HCT116 (cell line): ENCODE results near the gene NCF4. TPM values are rescaled to one million over a fixed set of nuclear protein-coding genes. Genes with fewer than 3 reads are reported as not detected.

ENCODE experiments used
- ATAC-seq: fragments of 200-7000 bp; cut with Tn5 transposase; 2 replicates; pipeline ENCODE4 v1.9.1; 2020; ENCODE audit warnings: mild to moderate bottlenecking, moderate library complexity
- BruUV-seq: library from RNA; stranded (reverse); fragments of 400-500 nt; replicated peaks from 2 replicates; lab custom pipeline; 2021; lab: Mats Ljungman, UMichigan
- CTCF ChIA-PET: fragments of 300-600 bp; sonication (Branson Sonifier 250); formaldehyde crosslinking; loops from one replicate; lab custom pipeline; 2021; ENCODE audit warnings: antibody characterized with exemption; lab: Charles Lee
- POLR2A ChIA-PET: fragments of 300-600, 350-600 bp; sonication (Branson Sonifier 250); formaldehyde crosslinking; loops from one replicate; lab custom pipeline; 2021; ENCODE audit warnings: antibody characterized with exemption; lab: Charles Lee
- RAD21 ChIA-PET, 2 experiments: fragments of 300-600 bp; sonication (Branson Sonifier 250); formaldehyde crosslinking; loops; one replicate each; lab custom pipeline; 2023; ENCODE audit warnings: low total read pairs in 2 of 2; ENCODE audit not compliant: uncharacterized antibody in 2 of 2, unreplicated experiment in 2 of 2, low non-redundant PET in 1 of 2; lab: Charles Lee
- DNase-seq: peaks from one replicate; pipeline ENCODE4 v3.0.0-alpha.2; 2010; ENCODE audit warnings: low read depth, low spot score
- H2AFZ ChIP-seq: fragments of 200-600 bp; shearing (Covaris generic), sonication (generic); 2 replicates; pipeline ENCODE4 v1.6.1; 2017; ENCODE audit warnings: low read depth, mixed run types, mixed read lengths, antibody characterized with exemption, low read length; ENCODE audit not compliant: poor library complexity, severe bottlenecking
- H3K27ac ChIP-seq: 2 replicates; pipeline ENCODE4 v1.5.1; 2012; ENCODE audit warnings: low read depth, low read length
- H3K27me3 ChIP-seq: fragments of 200-600 bp; sonication (generic); 2 replicates; pipeline ENCODE4 v1.6.1; 2016; ENCODE audit warnings: mixed run types, low read length, mixed read lengths; ENCODE audit not compliant: insufficient read depth
- H3K36me3 ChIP-seq, 2 experiments: fragments of 200-500 bp in 1 of 2; fragments of 200-600 bp in 1 of 2; sonication (Bioruptor generic) in 1 of 2; sonication (generic) in 1 of 2; 2 replicates each; pipeline versions ENCODE4 v1.5.1 to v1.6.1; 2014 to 2016; ENCODE audit warnings: low read length in 2 of 2, inconsistent platforms in 1 of 2, mixed read lengths in 1 of 2, mixed run types in 1 of 2; ENCODE audit not compliant: insufficient read depth in 2 of 2, control insufficient read depth in 1 of 2
- H3K4me1 ChIP-seq, 2 experiments: fragments of 200-600 bp in 1 of 2; sonication (generic) in 1 of 2; 2 replicates each; pipeline versions ENCODE4 v1.5.1 to v1.6.1; 2012 to 2017; ENCODE audit warnings: low read length in 2 of 2, inconsistent platforms in 1 of 2, mild to moderate bottlenecking in 1 of 2, mixed read lengths in 1 of 2, mixed run types in 1 of 2, moderate library complexity in 1 of 2; ENCODE audit not compliant: insufficient read depth in 2 of 2, control insufficient read depth in 1 of 2
- H3K4me2 ChIP-seq: fragments of 200-600 bp; sonication (generic); 2 replicates; pipeline ENCODE4 v1.6.1; 2017; ENCODE audit warnings: mixed run types, low read length, mixed read lengths
- H3K4me3 ChIP-seq, 2 experiments: fragments of 200-600 bp in 1 of 2; sonication (generic) in 1 of 2; replicated peaks in 1 of 2; 2 replicates each; pipeline ENCODE4 v1.5.1; 2011 to 2016; ENCODE audit warnings: low read length in 2 of 2, control low read depth in 1 of 2, low read depth in 1 of 2, mild to moderate bottlenecking in 1 of 2, mixed read lengths in 1 of 2, mixed run types in 1 of 2
- H3K79me2 ChIP-seq: fragments of 200-600 bp; sonication (generic); 2 replicates; pipeline ENCODE4 v1.6.1; 2017; ENCODE audit warnings: mild to moderate bottlenecking, mixed run types, low read length, moderate library complexity, mixed read lengths; ENCODE audit not compliant: insufficient read depth
- H3K9ac ChIP-seq: fragments of 200-600 bp; sonication (generic); 2 replicates; pipeline ENCODE4 v1.6.1; 2016; ENCODE audit warnings: low read length, mixed read lengths
- H3K9me2 ChIP-seq: fragments of 200-600 bp; sonication (generic), shearing (Covaris generic); 2 replicates; pipeline ENCODE4 v1.6.1; 2017; ENCODE audit warnings: mixed run types, mild to moderate bottlenecking, moderate library complexity; ENCODE audit not compliant: insufficient read depth
- H3K9me3 ChIP-seq, 2 experiments: fragments of 200-500 bp in 1 of 2; fragments of 200-600 bp in 1 of 2; sonication (Bioruptor generic) in 1 of 2; sonication (generic) in 1 of 2; 2 replicates each; pipeline ENCODE4 v1.6.1; 2014 to 2017; ENCODE audit warnings: low read length in 2 of 2, mixed read lengths in 2 of 2, inconsistent platforms in 1 of 2, low read depth in 1 of 2, mild to moderate bottlenecking in 1 of 2, mixed run types in 1 of 2, moderate library complexity in 1 of 2; ENCODE audit not compliant: control insufficient read depth in 1 of 2, insufficient read depth in 1 of 2
- H4K20me1 ChIP-seq: fragments of 200-600 bp; sonication (generic), shearing (Covaris generic); 2 replicates; pipeline ENCODE4 v1.6.1; 2017; ENCODE audit warnings: mixed run types, mild to moderate bottlenecking, moderate library complexity; ENCODE audit not compliant: insufficient read depth
- EZH2phosphoT487 ChIP-seq: fragments of 200-600 bp; IDR thresholded peaks from 2 replicates; pipeline ENCODE4 v1.6.1; 2018; ENCODE audit warnings: antibody characterized with exemption, borderline replicate concordance
- FOSL1 ChIP-seq: IDR thresholded peaks from 2 replicates; pipeline ENCODE4 v1.6.1; 2012; ENCODE audit warnings: low read depth
- REST ChIP-seq: IDR thresholded peaks from 2 replicates; pipeline ENCODE4 v1.6.1; 2012; ENCODE audit warnings: low read depth
- SIN3A ChIP-seq: IDR thresholded peaks from 2 replicates; pipeline ENCODE4 v1.6.1; 2012; ENCODE audit warnings: low read depth
- SP1 ChIP-seq: IDR thresholded peaks from 2 replicates; pipeline ENCODE4 v1.6.1; 2012; ENCODE audit warnings: low read depth
- TCF7L2 ChIP-seq: IDR thresholded peaks from 2 replicates; pipeline ENCODE4 v1.7.0; 2011; ENCODE audit warnings: borderline replicate concordance, inconsistent platforms; ENCODE audit not compliant: insufficient read depth, insufficient read length; ENCODE audit errors: extremely low read depth
- ZBTB33 ChIP-seq: IDR thresholded peaks from 2 replicates; pipeline ENCODE4 v1.6.1; 2011; ENCODE audit warnings: mild to moderate bottlenecking, low read length, moderate library complexity; ENCODE audit not compliant: insufficient replicate concordance; ENCODE audit errors: extremely low read depth
- intact Hi-C: fragments of 100-400 bp; cut with micrococcal nuclease; formaldehyde crosslinking; loops from 2 replicates; pipeline ENCODE4 v1.10.0; 2022
- total RNA-seq: library from RNA; stranded (reverse); gene quantifications from one replicate; pipeline ENCODE4 v1.2.1, GENCODE V29; 2021; ENCODE audit not compliant: unreplicated experiment
- TF ChIP-seq, protein P1 (sequence below): IDR thresholded peaks from 2 replicates; pipeline ENCODE4 v1.6.1; 2012

Gene NCF4
- total RNA-seq, 1 experiment from 2014 or later = 0.37 TPM

DNA sequence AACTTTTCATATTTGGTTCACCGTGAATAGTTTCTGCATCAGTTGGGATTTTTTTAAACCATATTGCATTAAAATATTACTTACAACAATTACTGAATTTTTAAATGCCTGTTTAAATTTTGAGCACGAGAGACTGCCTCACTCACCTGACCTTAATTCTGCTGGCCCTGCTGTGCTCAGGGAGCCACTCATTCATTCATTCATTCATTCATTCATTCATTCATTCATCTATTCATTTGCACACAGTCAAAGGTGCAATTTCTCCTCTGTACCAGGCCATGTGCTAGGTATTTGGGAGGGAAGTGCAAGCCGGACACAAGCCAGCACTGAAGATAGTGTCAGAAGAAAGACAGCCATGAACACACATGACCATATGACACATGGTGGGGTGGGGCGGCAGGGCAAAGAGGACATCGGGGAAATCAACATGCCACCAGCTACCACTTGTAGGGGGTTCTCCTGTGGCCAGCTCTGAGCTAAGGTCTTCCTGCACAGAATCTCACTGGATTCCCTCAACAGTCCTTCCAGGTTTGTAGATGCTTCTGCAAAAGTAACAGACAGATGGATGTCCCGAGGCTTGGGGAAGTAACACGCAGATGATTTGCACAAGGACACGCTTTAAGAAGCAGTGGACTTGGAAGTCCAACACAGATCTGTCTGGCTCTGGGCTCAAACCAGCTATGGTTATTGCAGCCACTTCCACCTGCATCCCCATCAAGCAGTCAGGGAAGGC is 52.1 kb downstream of the NCF4 start:
- Histone ChIP-seq H2AFZ (no peak overlapping the region), H3K27me3 (peaks cover 35% of the 10 kb centered on the region), H4K20me1 (no peaks in the 10 kb centered on the region), H3K4me1 (no peaks in the 10 kb centered on the region), H3K9ac (no peak overlapping the region), H3K4me2 (no peak overlapping the region), H3K9me3 (no peaks in the 10 kb centered on the region), H3K36me3 (no peaks in the 10 kb centered on the region), H3K27ac (no peak overlapping the region), H3K79me2 (no peaks in the 10 kb centered on the region), H3K9me2 (no peaks in the 10 kb centered on the region), H3K4me3 (no peak overlapping the region)
- RAD21 ChIA-PET = no interaction called here
- ATAC-seq (no peak), DNase-seq (no peak)
- no TSS peak for BruUV-seq
- CTCF ChIA-PET = no interaction called here
- POLR2A ChIA-PET = no interaction called here
- intact Hi-C loops = no loop called here
- TF ChIP-seq, protein P1, sequence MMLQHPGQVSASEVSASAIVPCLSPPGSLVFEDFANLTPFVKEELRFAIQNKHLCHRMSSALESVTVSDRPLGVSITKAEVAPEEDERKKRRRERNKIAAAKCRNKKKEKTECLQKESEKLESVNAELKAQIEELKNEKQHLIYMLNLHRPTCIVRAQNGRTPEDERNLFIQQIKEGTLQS = no peak
- TF ChIP-seq EZH2phosphoT487 (no peak), FOSL1 (no peak), TCF7L2 (no peak), REST (no peak), SIN3A (no peak), ZBTB33 (no peak), SP1 (no peak)
